Activated CD4-positive, alpha-beta memory T cell treated with anti-CD3 and anti-CD28 coated beads, Interleukin-2, amount 10 ng/mL, durations not matched to agents 7 days and 5 days (primary cell): ENCODE results near the gene ABCC1. TPM values are rescaled to one million over a fixed set of nuclear protein-coding genes. Genes with fewer than 3 reads are reported as not detected.
"Not testable (repeated sequence)": the region's sequence is repeated elsewhere in the genome, so short reads cannot be mapped to it uniquely, and the experiment has no call there.

Experiments used
- CTCF ChIA-PET: fragments of 350-600 bp; sonication (Branson Sonifier 250); formaldehyde crosslinking; loops from one replicate; lab custom pipeline; 2021; ENCODE audit warnings: antibody characterized with exemption, inconsistent platforms; lab: Charles Lee
- POLR2A ChIA-PET: fragments of 350-600 bp; sonication (Branson Sonifier 250); formaldehyde crosslinking; loops from one replicate; lab custom pipeline; 2021; ENCODE audit warnings: antibody characterized with exemption; lab: Charles Lee
- DNase-seq: peaks from one replicate; pipeline ENCODE4 v3.0.0-alpha.2; 2020
- H3K27ac Mint-ChIP-seq: one replicate; pipeline ENCODE4 v1.8.0; 2021; ENCODE audit warnings: mild to moderate bottlenecking, mixed read lengths
- H3K27me3 Mint-ChIP-seq: one replicate; pipeline ENCODE4 v1.8.0; 2021; ENCODE audit warnings: mixed read lengths
- H3K36me3 Mint-ChIP-seq: one replicate; pipeline ENCODE4 v1.8.0; 2021; ENCODE audit warnings: low read depth, mixed read lengths
- H3K4me1 Mint-ChIP-seq: one replicate; pipeline ENCODE4 v1.8.0; 2021; ENCODE audit warnings: mixed read lengths
- H3K4me3 Mint-ChIP-seq: one replicate; pipeline ENCODE4 v1.8.0; 2021; ENCODE audit warnings: mild to moderate bottlenecking, mixed read lengths
- H3K9me3 Mint-ChIP-seq: one replicate; pipeline ENCODE4 v1.8.0; 2021; ENCODE audit warnings: mixed read lengths
- total RNA-seq, 2 experiments: library from RNA; stranded (reverse); gene quantifications; one replicate each; pipeline ENCODE4 v1.2.3, GENCODE V29; 2021

ABCC1 gene
- total RNA-seq, 2 experiments from 2014 or later = 41.4 to 44.2 TPM

- H3K36me3 Mint-ChIP-seq = no peaks in the 10 kb centered on the region
Measured at GRCh38 chr16:16186820-16187219, 237.4 kb downstream of the ABCC1 start.

DNA sequence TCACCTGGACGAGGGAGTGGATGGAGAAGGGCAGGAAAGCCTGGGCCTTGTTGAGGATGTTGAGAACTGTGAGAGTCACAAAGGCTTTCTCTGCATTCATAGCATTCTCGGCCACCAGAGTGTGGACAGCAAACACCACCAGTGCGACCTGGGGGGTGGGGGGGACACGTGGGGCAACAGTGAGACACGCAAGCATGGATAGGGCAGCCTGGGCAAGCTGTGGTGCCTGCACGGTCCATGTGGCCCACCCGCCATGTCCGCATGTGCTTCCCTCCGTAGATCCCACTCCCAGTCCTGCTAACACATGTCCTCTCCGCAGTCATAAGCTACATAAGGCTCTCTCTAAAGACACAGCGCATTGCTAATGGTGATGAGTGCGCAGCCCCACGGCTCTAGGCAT lies 239.4 kb downstream of the ABCC1 start:
- no peaks in the 10 kb centered on the region for H3K9me3 Mint-ChIP-seq
- no peak overlapping the region for H3K4me3 Mint-ChIP-seq
- ChIA-PET POLR2A (no interaction called here), CTCF (no interaction called here)
- no peak for DNase-seq
- peaks cover 3% of the 10 kb centered on the region for H3K27me3 Mint-ChIP-seq
- no peak overlapping the region for H3K27ac Mint-ChIP-seq
- H3K36me3 Mint-ChIP-seq = no peaks in the 10 kb centered on the region
- no peaks in the 10 kb centered on the region for H3K4me1 Mint-ChIP-seq

More at GRCh38 chr16:16186820-16187219, 237.4 kb downstream of the ABCC1 start:
- no peak for DNase-seq
- H3K27me3 Mint-ChIP-seq = peaks cover 2% of the 10 kb centered on the region
- H3K4me1 Mint-ChIP-seq = no peaks in the 10 kb centered on the region
- no peak overlapping the region for H3K27ac Mint-ChIP-seq
- no peak overlapping the region for H3K4me3 Mint-ChIP-seq
- H3K9me3 Mint-ChIP-seq = no peaks in the 10 kb centered on the region
- CTCF ChIA-PET = interaction anchor here (0.6 to 2.0 kb wide), 5 partner anchors 10 to 638 kb away, joined by 3 to 7 read pairs (median 4); no protein-coding TSS in a partner anchor
- POLR2A ChIA-PET = no interaction called here

- DNase-seq = no peak
- Mint-ChIP-seq H3K9me3 (no peaks in the 10 kb centered on the region), H3K4me1 (no peaks in the 10 kb centered on the region), H3K27me3 (peaks cover 3% of the 10 kb centered on the region), H3K27ac (no peak overlapping the region), H3K4me3 (no peak overlapping the region), H3K36me3 (no peaks in the 10 kb centered on the region)
- ChIA-PET CTCF (interaction anchor here (0.5 kb wide), 1 partner anchor 232 kb away, joined by 4 read pairs; no protein-coding TSS in a partner anchor), POLR2A (no interaction called here)
Measured at GRCh38 chr16:16189842-16190241, 240.4 kb downstream of the ABCC1 start.

- Mint-ChIP-seq H3K36me3 (no peaks in the 10 kb centered on the region), H3K27me3 (peaks cover 3% of the 10 kb centered on the region), H3K27ac (no peak overlapping the region), H3K4me1 (no peaks in the 10 kb centered on the region), H3K4me3 (no peak overlapping the region), H3K9me3 (no peaks in the 10 kb centered on the region)
- ChIA-PET POLR2A (no interaction called here), CTCF (no interaction called here)
- DNase-seq = no peak
Measured at GRCh38 chr16:16190546-16190945, 241.1 kb downstream of the ABCC1 start.

- H3K4me3 Mint-ChIP-seq, H3K9me3 Mint-ChIP-seq, H3K27me3 Mint-ChIP-seq, DNase-seq, H3K27ac Mint-ChIP-seq, POLR2A ChIA-PET, H3K36me3 Mint-ChIP-seq, CTCF ChIA-PET, H3K4me1 Mint-ChIP-seq: not testable (repeated sequence)
Measured at GRCh38 chr16:16190966-16191365, 241.6 kb downstream of the ABCC1 start.

GRCh38 chr16:16191493-16192167 lies 242.2 kb downstream of the ABCC1 start:
- CTCF ChIA-PET = no interaction called here
- no peaks in the 10 kb centered on the region for H3K36me3 Mint-ChIP-seq
- no peaks in the 10 kb centered on the region for H3K9me3 Mint-ChIP-seq
- no peaks in the 10 kb centered on the region for H3K4me1 Mint-ChIP-seq
- DNase-seq = no peak
- H3K4me3 Mint-ChIP-seq = no peak overlapping the region
- H3K27ac Mint-ChIP-seq = no peak overlapping the region
- POLR2A ChIA-PET = no interaction called here
- peaks cover 3% of the 10 kb centered on the region for H3K27me3 Mint-ChIP-seq

Other genes with a start within 250 kb of the ABCC1 start
- under 1 TPM; 0.08 to 0.10 TPM for gene MYH11, start 92.6 kb upstream of the ABCC1 start, total RNA-seq
- 10 to 100 TPM; 49.7 to 56.1 TPM for gene CEP20, start 61.0 kb upstream of the ABCC1 start, total RNA-seq